ENCODE results near the gene MPP2.
"Not testable (repeated sequence)": the region's sequence is repeated elsewhere in the genome, so short reads cannot be mapped to it uniquely, and the experiment has no call there.

The MPP2 gene

DNA sequence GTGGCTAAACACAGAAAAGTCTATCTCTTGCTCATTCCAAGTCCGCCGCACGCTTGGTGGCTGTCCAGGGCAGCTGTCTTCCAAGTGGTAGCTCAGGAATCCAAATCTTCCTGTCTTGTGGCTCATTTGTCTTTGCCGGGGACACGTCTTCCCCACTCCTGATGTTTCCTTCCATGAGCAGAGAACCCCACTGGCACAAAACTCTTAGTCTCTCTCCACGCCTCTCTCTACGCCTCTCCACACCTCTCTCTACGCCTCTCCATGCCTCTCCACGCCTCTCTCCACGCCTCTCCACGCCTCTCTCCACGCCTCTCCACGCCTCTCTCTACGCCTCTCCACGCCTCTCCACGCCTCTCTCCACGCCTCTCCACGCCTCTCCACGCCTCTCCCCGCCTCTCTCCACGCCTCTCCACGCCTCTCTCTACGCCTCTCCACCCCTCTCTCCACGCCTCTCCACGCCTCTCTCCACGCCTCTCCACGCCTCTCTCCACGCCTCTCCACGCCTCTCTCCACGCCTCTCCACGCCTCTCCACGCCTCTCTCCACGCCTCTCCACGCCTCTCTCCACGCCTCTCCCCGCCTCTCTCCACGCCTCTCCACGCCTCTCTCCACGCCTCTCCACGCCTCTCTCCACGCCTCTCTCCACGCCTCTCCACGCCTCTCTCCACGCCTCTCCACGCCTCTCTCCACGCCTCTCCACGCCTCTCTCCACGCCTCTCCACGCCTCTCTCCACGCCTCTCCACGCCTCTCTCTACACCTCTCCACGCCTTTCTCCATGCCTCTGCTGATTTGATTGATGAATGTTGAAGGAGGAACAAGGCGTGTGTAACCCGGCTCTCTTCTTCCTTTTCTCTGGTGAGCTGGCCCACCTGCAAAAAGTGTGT, 65.0 kb downstream of the MPP2 start:
- not testable (repeated sequence) for H3K9me3 Mint-ChIP-seq (ENCODE audit: low read depth)

DNA sequence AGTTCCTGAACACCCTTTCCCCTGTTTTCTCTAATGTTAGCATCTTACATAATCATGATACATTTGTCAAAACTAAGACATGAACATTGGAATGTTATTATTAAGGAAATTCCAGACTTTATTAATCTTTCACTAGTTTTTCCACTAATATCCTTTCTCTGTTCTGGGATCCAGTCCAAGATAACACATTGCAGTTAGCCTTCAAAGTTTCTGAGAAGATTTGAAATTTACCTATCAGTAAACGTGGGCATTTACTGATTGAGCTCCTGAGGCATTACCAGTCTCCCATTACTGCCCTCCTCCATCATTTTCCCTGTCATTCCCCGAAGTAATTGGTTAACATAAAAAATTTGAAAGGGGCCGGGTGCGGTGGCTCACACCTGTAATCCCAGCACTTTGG, 66.1 kb downstream of the MPP2 start:
- no peaks in the 10 kb centered on the region for H3K9me3 Mint-ChIP-seq (ENCODE audit: low read depth)
- no peak overlapping the region for H3K4me3 Mint-ChIP-seq
- H3K27me3 Mint-ChIP-seq = peaks cover 2% of the 10 kb centered on the region
- no peak overlapping the region for H3K27ac Mint-ChIP-seq
- H3K4me1 Mint-ChIP-seq (ENCODE audit: low read depth) = no peaks in the 10 kb centered on the region
- no peaks in the 10 kb centered on the region for H3K36me3 Mint-ChIP-seq

More for the DNA sequence above, 65.0 kb downstream of the MPP2 start:
- H3K27ac Mint-ChIP-seq; H3K36me3 Mint-ChIP-seq; H3K27me3 Mint-ChIP-seq; H3K4me1 Mint-ChIP-seq (ENCODE audit: low read depth); H3K4me3 Mint-ChIP-seq: not testable (repeated sequence)

DNA sequence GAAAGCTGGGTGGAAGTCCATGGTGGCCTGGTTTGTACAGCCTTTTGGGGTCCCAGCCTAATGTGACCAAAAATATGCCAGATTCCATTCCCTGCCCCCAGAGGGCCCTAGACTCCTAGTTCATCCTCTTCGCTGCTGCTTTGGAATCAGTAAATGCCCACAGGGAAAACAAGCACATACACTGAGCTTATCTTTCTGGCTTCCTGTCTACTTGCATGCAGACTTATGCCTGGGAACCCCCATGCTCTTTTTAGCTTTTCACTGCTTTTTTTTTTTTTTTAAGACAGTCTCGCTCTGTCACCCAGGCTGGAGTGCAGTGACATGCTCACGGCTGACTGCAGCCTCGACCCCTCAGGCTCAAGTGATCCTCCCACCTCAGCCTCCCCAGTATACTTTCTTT, 66.5 kb downstream of the MPP2 start:
- Mint-ChIP-seq H3K27ac (no peak overlapping the region), H3K27me3 (peaks cover 6% of the 10 kb centered on the region), H3K36me3 (no peaks in the 10 kb centered on the region), H3K4me3 (no peak overlapping the region), H3K9me3 (ENCODE audit: low read depth) (no peaks in the 10 kb centered on the region), H3K4me1 (ENCODE audit: low read depth) (no peaks in the 10 kb centered on the region)

DNA sequence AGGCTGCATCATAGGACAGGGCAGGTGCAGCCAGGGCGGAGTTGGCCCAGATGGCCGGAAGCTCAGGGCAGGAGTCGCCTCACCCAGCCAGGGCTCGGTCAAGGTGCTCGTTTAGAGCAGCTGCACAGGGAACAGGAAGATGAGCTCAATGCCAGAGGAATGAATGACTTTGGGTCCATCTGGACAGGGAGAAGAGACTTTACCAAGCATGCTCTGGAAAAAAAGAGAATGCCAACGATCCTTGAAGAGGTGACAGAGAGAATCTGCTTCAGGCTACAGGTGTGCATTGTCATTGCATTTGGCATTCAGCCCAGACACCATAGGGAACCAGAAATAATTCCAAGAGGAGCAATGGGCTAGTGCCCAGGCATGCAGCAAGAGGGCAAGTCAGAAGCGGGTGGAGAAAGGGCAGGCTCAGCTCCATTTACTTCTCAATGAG, 67.6 kb downstream of the MPP2 start:
- H3K36me3 Mint-ChIP-seq = no peaks in the 10 kb centered on the region
- H3K27me3 Mint-ChIP-seq = peaks cover 6% of the 10 kb centered on the region
- no peak overlapping the region for H3K4me3 Mint-ChIP-seq
- H3K9me3 Mint-ChIP-seq (ENCODE audit: low read depth) = no peaks in the 10 kb centered on the region
- H3K4me1 Mint-ChIP-seq (ENCODE audit: low read depth) = no peaks in the 10 kb centered on the region
- no peak overlapping the region for H3K27ac Mint-ChIP-seq

DNA sequence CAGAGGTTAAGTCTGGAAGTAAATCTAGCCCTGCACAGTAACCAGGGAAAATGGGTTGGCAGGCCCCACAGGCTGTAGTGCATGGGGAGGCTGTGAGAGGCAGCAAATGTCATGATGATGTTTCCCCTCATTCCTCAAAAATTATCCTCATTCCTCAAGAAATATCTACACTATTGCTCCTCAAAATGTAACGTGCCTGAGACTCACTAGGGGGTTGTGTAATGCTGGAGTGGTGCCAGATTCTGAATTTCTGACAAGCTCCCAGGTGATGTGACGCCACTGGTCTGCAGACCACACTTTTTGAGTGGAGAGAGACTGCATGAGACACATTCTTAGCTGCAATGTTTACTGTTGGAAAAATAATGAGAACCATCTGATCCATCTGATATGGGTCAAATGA, 73.2 kb downstream of the MPP2 start:
- Mint-ChIP-seq H3K4me3 (peak overlapping the region; percentile 86), H3K9me3 (ENCODE audit: low read depth) (no peaks in the 10 kb centered on the region), H3K27me3 (peaks cover 12% of the 10 kb centered on the region)

DNA sequence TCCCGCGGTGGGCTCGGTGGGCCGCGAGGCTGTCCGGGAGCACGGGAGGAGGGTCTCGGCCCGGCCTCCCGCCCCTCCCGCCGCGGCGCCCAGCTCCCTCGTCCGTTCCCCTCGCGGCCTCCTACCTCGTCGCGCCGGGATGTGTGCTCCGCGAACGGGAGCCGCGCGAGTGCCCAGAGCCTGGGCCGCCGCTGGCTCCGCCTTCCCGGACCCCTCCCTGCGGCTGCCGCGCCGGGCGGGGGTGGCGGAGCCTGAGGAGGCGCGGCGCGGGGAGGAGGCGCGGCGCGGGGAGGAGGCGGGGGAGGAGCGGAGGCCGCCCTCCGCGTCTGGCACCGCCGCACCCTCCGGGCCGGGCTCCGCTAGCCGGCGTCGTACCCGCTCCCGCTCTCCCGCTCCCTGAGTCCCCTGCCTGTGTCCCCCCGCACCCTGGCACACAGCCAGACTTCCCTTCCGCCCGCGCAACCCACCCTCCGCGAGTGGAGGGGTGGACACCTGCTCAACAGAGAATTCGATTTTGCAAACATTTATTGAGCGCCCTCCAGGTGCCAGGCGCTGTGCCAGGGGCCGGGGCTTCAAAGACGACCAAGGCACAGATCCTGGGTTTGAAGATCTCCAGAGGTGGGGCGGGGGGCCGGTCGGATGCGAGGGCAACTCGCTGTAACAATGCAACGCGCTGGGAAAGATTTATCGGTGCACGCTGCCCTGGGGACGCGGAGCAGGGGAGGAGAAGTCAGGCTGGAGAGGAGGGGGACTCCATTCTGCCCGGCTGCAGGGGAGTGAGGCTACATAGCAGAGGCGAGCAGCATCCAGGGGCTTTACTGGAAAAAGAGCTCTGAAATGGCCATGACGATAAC, 74.1 kb downstream of the MPP2 start, which contains the start of gene MPP3:
Gene MPP3, minus strand, starts transcription at position 171 of the 854 bp plus-strand sequence. CDS start 1,240 bp downstream, outside the sequence.
- H3K27ac Mint-ChIP-seq = peak within 1 kb of the TSS; percentile 22
- H3K4me3 Mint-ChIP-seq = peak within 1 kb of the TSS; percentile 86
- H3K36me3 Mint-ChIP-seq = no peaks in the 10 kb centered on the region
- peaks cover 12% of the 10 kb centered on the region for H3K27me3 Mint-ChIP-seq
- peaks cover 17% of the 10 kb centered on the region for H3K4me1 Mint-ChIP-seq (ENCODE audit: low read depth)
- H3K9me3 Mint-ChIP-seq (ENCODE audit: low read depth) = no peaks in the 10 kb centered on the region

More for the DNA sequence above, 73.2 kb downstream of the MPP2 start:
- Mint-ChIP-seq H3K4me1 (ENCODE audit: low read depth) (peaks cover 17% of the 10 kb centered on the region), H3K27ac (no peak overlapping the region), H3K36me3 (no peaks in the 10 kb centered on the region)

DNA sequence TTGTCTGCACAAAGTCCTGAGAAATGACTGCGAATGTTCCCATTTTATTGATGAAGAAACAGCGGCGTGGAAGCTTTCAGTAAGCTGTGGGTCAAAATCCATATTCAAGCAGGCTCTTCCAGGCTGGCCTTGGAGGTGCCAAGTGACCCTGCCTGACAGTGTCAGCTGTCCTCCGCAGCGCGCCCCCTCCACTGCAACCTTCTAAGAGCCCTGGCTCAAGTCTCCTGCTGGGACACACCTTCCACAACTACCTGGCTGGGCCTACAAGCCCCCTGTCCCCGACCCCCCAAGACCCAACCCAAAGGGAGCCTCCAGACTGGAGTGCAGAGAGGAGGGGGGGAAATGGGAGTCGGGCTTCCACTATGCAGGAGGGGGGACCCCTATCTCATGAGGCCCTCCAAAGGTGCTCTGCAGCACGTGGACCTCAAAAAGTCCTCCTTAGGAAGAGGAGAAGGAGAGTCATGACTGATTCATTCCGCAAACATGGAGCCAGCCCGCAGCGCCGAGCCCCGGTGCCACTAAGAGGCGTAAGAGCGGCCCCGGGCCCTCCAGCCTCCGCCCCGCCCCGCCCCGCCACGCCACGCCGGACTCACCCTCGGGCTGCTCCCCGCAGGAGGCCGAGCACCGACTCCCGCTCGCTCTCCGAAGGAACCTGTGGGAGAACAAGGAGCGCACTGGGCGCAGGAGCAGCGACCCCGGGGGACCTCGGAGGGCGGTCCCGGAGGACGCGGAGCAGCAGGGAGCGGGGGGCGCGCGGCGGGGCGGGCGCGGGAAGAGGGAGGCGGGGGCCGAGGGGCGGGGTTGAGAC, 75.0 kb downstream of the MPP2 start:
- no peaks in the 10 kb centered on the region for H3K9me3 Mint-ChIP-seq (ENCODE audit: low read depth)
- peaks cover 12% of the 10 kb centered on the region for H3K27me3 Mint-ChIP-seq
- H3K27ac Mint-ChIP-seq = no peak overlapping the region
- peaks cover 17% of the 10 kb centered on the region for H3K4me1 Mint-ChIP-seq (ENCODE audit: low read depth)
- no peaks in the 10 kb centered on the region for H3K36me3 Mint-ChIP-seq
- peak overlapping the region; percentile 78 for H3K4me3 Mint-ChIP-seq

DNA sequence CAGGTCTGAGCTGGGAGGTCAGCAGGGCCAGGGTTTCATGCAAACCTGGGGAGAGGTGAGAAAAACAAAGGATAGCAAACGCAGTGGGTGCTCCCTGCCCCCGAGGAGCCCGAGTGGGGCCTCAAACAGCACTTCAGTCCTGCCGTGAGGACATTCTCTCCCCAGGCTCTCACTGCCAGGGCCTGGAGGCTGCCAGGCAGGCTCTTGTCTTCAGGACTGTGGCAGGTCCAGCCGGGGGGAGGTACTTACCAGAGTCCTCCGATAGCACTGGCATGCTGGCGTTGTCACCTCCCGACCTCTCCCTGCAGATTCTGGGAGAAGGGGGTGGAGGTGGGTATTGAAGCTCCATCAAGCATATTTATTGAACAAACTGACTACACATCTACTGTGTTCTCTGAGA, 75.7 kb downstream of the MPP2 start:
- no peaks in the 10 kb centered on the region for H3K36me3 Mint-ChIP-seq
- peaks cover 17% of the 10 kb centered on the region for H3K4me1 Mint-ChIP-seq (ENCODE audit: low read depth)
- peak overlapping the region; percentile 78 for H3K4me3 Mint-ChIP-seq

DNA sequence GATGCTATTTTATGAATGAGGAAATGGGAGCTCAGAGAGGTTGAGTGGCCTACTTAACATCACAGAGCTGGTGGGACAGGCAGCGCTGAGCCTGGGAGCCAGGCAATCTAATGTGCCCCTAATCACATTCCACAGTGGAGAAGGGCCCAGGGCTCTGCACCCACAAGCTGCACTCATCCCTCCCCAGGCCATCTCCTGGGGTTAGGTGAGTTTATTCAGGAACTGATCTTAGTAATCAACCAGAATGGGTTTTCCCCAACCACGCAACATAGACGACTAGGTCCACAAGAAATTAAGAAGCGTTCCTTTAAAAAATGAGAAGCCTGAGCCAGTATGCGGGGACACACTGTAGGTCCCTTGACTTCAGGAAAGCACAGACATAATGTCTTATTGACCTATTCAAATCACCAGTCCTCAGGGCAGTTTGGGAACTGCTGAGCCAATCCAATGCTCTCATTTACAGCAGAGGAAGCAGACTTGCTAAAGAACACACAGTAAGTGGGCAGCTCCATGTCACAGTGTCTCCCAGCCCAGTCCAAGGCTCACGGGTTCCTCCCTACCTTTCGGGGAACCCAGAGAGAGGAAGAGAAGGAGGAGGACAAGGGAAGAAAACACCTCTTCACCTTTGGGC, 76.7 kb downstream of the MPP2 start:
- H3K4me1 Mint-ChIP-seq (ENCODE audit: low read depth) = peaks cover 17% of the 10 kb centered on the region
- H3K9me3 Mint-ChIP-seq (ENCODE audit: low read depth) = no peaks in the 10 kb centered on the region
- H3K4me3 Mint-ChIP-seq = peak overlapping the region; percentile 47
- H3K27me3 Mint-ChIP-seq = peaks cover 8% of the 10 kb centered on the region
- H3K27ac Mint-ChIP-seq = no peak overlapping the region
- no peaks in the 10 kb centered on the region for H3K36me3 Mint-ChIP-seq

More for the DNA sequence above, 75.7 kb downstream of the MPP2 start:
- Mint-ChIP-seq H3K27me3 (peaks cover 12% of the 10 kb centered on the region), H3K9me3 (ENCODE audit: low read depth) (no peaks in the 10 kb centered on the region), H3K27ac (no peak overlapping the region)

DNA sequence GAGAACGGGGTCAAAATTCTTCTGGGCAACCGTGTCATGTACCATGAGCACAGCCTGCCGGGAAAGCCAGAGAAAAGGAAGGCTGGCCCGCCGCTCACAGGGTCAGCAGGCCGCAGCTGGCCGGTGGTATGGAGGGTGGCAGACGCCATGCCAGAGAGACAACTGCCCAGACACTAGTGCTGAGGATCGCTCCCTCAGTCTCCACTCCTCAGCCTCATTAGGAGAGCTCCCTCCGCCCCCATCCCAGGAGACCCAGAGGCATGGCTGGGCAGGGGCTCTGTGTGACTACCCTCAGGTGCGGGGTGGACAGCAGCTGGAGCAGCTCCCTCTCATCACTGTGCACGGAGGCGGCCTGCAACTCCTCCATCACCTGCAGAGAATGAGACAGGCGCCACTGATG, 77.6 kb downstream of the MPP2 start:
- H3K4me1 Mint-ChIP-seq (ENCODE audit: low read depth) = peaks cover 17% of the 10 kb centered on the region
- no peaks in the 10 kb centered on the region for H3K36me3 Mint-ChIP-seq
- H3K9me3 Mint-ChIP-seq (ENCODE audit: low read depth) = no peaks in the 10 kb centered on the region
- H3K4me3 Mint-ChIP-seq = no peak overlapping the region
- H3K27me3 Mint-ChIP-seq = peaks cover 8% of the 10 kb centered on the region
- H3K27ac Mint-ChIP-seq = no peak overlapping the region

DNA sequence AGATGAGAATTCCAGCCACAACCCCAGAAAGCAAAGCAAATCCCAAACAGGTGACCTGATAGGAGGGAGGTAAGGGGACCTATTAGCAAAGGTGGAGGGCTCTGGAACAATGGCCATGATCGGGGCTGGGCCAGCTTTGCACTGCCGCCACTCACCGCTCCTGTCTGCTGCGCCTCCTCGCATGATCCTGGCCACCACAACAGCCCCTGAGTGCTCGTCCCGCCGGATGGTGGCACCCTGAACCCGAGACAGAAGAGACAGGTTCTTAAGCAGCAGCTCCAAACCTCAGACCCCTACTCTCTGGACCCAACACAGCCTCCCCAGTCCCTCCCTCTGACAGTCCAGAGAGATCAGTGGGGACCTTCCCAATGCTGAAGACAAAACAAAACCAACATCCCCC, 79.7 kb downstream of the MPP2 start:
- Mint-ChIP-seq H3K4me1 (ENCODE audit: low read depth) (peaks cover 8% of the 10 kb centered on the region), H3K9me3 (ENCODE audit: low read depth) (no peaks in the 10 kb centered on the region), H3K36me3 (no peaks in the 10 kb centered on the region), H3K27me3 (no peaks in the 10 kb centered on the region), H3K4me3 (no peak overlapping the region), H3K27ac (no peak overlapping the region)

DNA sequence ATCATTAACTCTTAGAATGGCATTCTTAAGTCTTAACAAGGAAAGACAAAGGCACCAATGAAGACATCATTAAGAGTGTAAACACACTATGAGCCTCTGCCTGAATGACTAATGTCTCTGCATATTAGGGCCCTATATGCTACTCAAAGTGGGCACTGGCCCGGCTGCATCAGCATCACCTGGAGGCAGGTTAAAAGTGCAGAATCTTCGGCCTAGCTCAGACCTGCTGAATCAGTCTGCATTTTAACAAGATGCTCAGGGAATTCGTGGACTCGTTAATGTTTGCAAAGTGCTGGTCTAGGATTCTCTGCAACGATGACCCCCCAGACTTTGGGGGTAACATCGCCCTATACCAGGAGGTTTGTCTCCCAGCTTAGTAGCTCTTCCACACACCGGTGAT, 81.1 kb downstream of the MPP2 start:
- Mint-ChIP-seq H3K9me3 (ENCODE audit: low read depth) (no peaks in the 10 kb centered on the region), H3K4me3 (no peak overlapping the region), H3K4me1 (ENCODE audit: low read depth) (peaks cover 2% of the 10 kb centered on the region), H3K27ac (no peak overlapping the region), H3K36me3 (no peaks in the 10 kb centered on the region), H3K27me3 (no peaks in the 10 kb centered on the region)

DNA sequence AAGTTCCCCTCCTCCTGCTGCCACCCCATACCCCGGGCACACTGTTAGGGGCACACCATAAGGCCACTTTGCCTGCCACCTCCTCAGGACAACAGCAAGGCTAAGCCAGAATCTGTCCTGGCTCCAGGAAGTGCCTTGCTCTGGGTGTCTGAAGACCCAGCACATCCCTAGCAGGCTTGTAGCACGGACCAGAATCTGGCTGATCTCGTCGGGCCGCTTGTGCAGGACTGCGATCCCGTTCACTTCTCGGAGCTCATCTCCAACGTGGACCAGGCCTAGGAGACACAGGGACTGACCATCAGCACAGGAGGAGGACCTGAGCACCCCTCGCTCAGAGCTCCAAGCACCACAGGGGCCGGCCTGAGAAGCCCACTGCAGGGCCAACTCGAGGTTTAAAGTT, 81.8 kb downstream of the MPP2 start:
- Mint-ChIP-seq H3K27ac (no peak overlapping the region), H3K27me3 (no peaks in the 10 kb centered on the region), H3K36me3 (no peaks in the 10 kb centered on the region), H3K9me3 (ENCODE audit: low read depth) (no peaks in the 10 kb centered on the region), H3K4me1 (ENCODE audit: low read depth) (no peaks in the 10 kb centered on the region), H3K4me3 (no peak overlapping the region)
